Measurements from ENCODE around the gene TRIOBP.

The TRIOBP gene

GRCh38 chr22:37747080-37747714 lies 50.3 kb downstream of the TRIOBP start:
- TF ChIP-seq POU2F2 (IDR thresholded peaks at IDR 0.05; ENCODE audit: low read depth, low read length) = no peak
- TF ChIP-seq POLR2AphosphoS5 (IDR thresholded peaks at IDR 0.05; ENCODE audit: low read depth, low read length) = no peak
- no peak for TF ChIP-seq SPI1 (IDR thresholded peaks at IDR 0.05; ENCODE audit: low read depth, low read length)
- no peak for TF ChIP-seq POLR2A (IDR thresholded peaks at IDR 0.05; ENCODE audit: low read depth, low read length)
- no peak for TF ChIP-seq PAX5 (IDR thresholded peaks at IDR 0.05; ENCODE audit: insufficient read depth, low read length, severe bottlenecking)
- no peak for TF ChIP-seq TAF1 (IDR thresholded peaks at IDR 0.05; ENCODE audit: low read depth, low read length)

GRCh38 chr22:37747715-37748100 lies 50.9 kb downstream of the TRIOBP start:
- FAIRE-seq = peak; percentile 35
- no peak for DNase-seq (ENCODE audit: insufficient read length, low spot score)
- TF ChIP-seq TAF1 (IDR thresholded peaks at IDR 0.05; ENCODE audit: low read depth, low read length) (no peak), PAX5 (IDR thresholded peaks at IDR 0.05; ENCODE audit: insufficient read depth, low read length, severe bottlenecking) (no peak), SPI1 (IDR thresholded peaks at IDR 0.05; ENCODE audit: low read depth, low read length) (no peak), POLR2A (IDR thresholded peaks at IDR 0.05; ENCODE audit: low read depth, low read length) (no peak), POLR2AphosphoS5 (IDR thresholded peaks at IDR 0.05; ENCODE audit: low read depth, low read length) (no peak), POU2F2 (IDR thresholded peaks at IDR 0.05; ENCODE audit: low read depth, low read length) (no peak)

More at GRCh38 chr22:37747080-37747714, 50.3 kb downstream of the TRIOBP start:
- FAIRE-seq = peak; percentile 59
- DNase-seq (ENCODE audit: insufficient read length, low spot score) = no peak

GRCh38 chr22:37748659-37749058 lies 51.8 kb downstream of the TRIOBP start:
- DNase-seq (ENCODE audit: insufficient read length, low spot score) = no peak
- FAIRE-seq = no peak
- no peak for TF ChIP-seq POLR2A (IDR thresholded peaks at IDR 0.05; ENCODE audit: low read depth, low read length)
- TF ChIP-seq PAX5 (IDR thresholded peaks at IDR 0.05; ENCODE audit: insufficient read depth, low read length, severe bottlenecking) = no peak
- no peak for TF ChIP-seq SPI1 (IDR thresholded peaks at IDR 0.05; ENCODE audit: low read depth, low read length)

GRCh38 chr22:37749226-37749625 lies 52.4 kb downstream of the TRIOBP start:
- FAIRE-seq = no peak
- TF ChIP-seq PAX5 (IDR thresholded peaks at IDR 0.05; ENCODE audit: insufficient read depth, low read length, severe bottlenecking) = no peak
- TF ChIP-seq TAF1 (IDR thresholded peaks at IDR 0.05; ENCODE audit: low read depth, low read length) = no peak
- TF ChIP-seq SPI1 (IDR thresholded peaks at IDR 0.05; ENCODE audit: low read depth, low read length) = no peak
- no peak for TF ChIP-seq POLR2A (IDR thresholded peaks at IDR 0.05; ENCODE audit: low read depth, low read length)
- no peak for TF ChIP-seq POU2F2 (IDR thresholded peaks at IDR 0.05; ENCODE audit: low read depth, low read length)
- no peak for TF ChIP-seq POLR2AphosphoS5 (IDR thresholded peaks at IDR 0.05; ENCODE audit: low read depth, low read length)
- no peak for DNase-seq (ENCODE audit: insufficient read length, low spot score)

- FAIRE-seq = no peak
- no peak for TF ChIP-seq POLR2A (IDR thresholded peaks at IDR 0.05; ENCODE audit: low read depth, low read length)
- TF ChIP-seq POU2F2 (IDR thresholded peaks at IDR 0.05; ENCODE audit: low read depth, low read length) = no peak
- no peak for TF ChIP-seq POLR2AphosphoS5 (IDR thresholded peaks at IDR 0.05; ENCODE audit: low read depth, low read length)
- no peak for TF ChIP-seq TAF1 (IDR thresholded peaks at IDR 0.05; ENCODE audit: low read depth, low read length)
- no peak for TF ChIP-seq SPI1 (IDR thresholded peaks at IDR 0.05; ENCODE audit: low read depth, low read length)
- no peak for DNase-seq (ENCODE audit: insufficient read length, low spot score)
These were observed 53.2 kb downstream of the TRIOBP start for GRCh38 chr22:37749831-37750595.

- FAIRE-seq = no peak
- TF ChIP-seq PAX5 (IDR thresholded peaks at IDR 0.05; ENCODE audit: insufficient read depth, low read length, severe bottlenecking) (no peak), POU2F2 (IDR thresholded peaks at IDR 0.05; ENCODE audit: low read depth, low read length) (no peak), POLR2AphosphoS5 (IDR thresholded peaks at IDR 0.05; ENCODE audit: low read depth, low read length) (no peak)
- no peak for DNase-seq (ENCODE audit: insufficient read length, low spot score)
These were observed 53.8 kb downstream of the TRIOBP start for GRCh38 chr22:37750596-37751162.

- no peak for TF ChIP-seq POU2F2 (IDR thresholded peaks at IDR 0.05; ENCODE audit: low read depth, low read length)
- no peak for TF ChIP-seq TAF1 (IDR thresholded peaks at IDR 0.05; ENCODE audit: low read depth, low read length)
- TF ChIP-seq SPI1 (IDR thresholded peaks at IDR 0.05; ENCODE audit: low read depth, low read length) = no peak
- no peak for TF ChIP-seq POLR2AphosphoS5 (IDR thresholded peaks at IDR 0.05; ENCODE audit: low read depth, low read length)
- no peak for TF ChIP-seq POLR2A (IDR thresholded peaks at IDR 0.05; ENCODE audit: low read depth, low read length)
- TF ChIP-seq PAX5 (IDR thresholded peaks at IDR 0.05; ENCODE audit: insufficient read depth, low read length, severe bottlenecking) = no peak
- DNase-seq (ENCODE audit: insufficient read length, low spot score) = no peak
- FAIRE-seq = no peak
These were observed 54.8 kb downstream of the TRIOBP start for GRCh38 chr22:37751449-37752188.

- no peak for FAIRE-seq
These were observed 55.6 kb downstream of the TRIOBP start for GRCh38 chr22:37752189-37753087.

GRCh38 chr22:37753746-37754145 lies 56.9 kb downstream of the TRIOBP start:
- TF ChIP-seq POLR2A (IDR thresholded peaks at IDR 0.05; ENCODE audit: low read depth, low read length) (no peak), POU2F2 (IDR thresholded peaks at IDR 0.05; ENCODE audit: low read depth, low read length) (no peak), PAX5 (IDR thresholded peaks at IDR 0.05; ENCODE audit: insufficient read depth, low read length, severe bottlenecking) (no peak), TAF1 (IDR thresholded peaks at IDR 0.05; ENCODE audit: low read depth, low read length) (no peak), SPI1 (IDR thresholded peaks at IDR 0.05; ENCODE audit: low read depth, low read length) (no peak), POLR2AphosphoS5 (IDR thresholded peaks at IDR 0.05; ENCODE audit: low read depth, low read length) (no peak)
- no peak for DNase-seq (ENCODE audit: insufficient read length, low spot score)
- no peak for FAIRE-seq

More at GRCh38 chr22:37752189-37753087, 55.6 kb downstream of the TRIOBP start:
- DNase-seq (ENCODE audit: insufficient read length, low spot score) = no peak
- no peak for TF ChIP-seq POLR2AphosphoS5 (IDR thresholded peaks at IDR 0.05; ENCODE audit: low read depth, low read length)
- TF ChIP-seq TAF1 (IDR thresholded peaks at IDR 0.05; ENCODE audit: low read depth, low read length) = no peak
